Measurements from ENCODE around the gene BAK1.
A peak's percentile ranks its signal among the peaks of the same experiment; 100 is the strongest.

Gene BAK1

GRCh38 chr6:33610067-33610466, 30.0 kb upstream of the BAK1 start:
- Mint-ChIP-seq H3K27ac (peak overlapping the region; percentile 85), H3K4me1 (peaks cover 38% of the 10 kb centered on the region), H3K36me3 (ENCODE audit: low read depth) (no peaks in the 10 kb centered on the region), H3K4me3 (peak overlapping the region; percentile 43), H3K9me3 (peaks cover 8% of the 10 kb centered on the region), H3K27me3 (ENCODE audit: low read depth, poor library complexity) (peaks cover 33% of the 10 kb centered on the region)
- no peak for DNase-seq
- TF ChIP-seq, protein P1, sequence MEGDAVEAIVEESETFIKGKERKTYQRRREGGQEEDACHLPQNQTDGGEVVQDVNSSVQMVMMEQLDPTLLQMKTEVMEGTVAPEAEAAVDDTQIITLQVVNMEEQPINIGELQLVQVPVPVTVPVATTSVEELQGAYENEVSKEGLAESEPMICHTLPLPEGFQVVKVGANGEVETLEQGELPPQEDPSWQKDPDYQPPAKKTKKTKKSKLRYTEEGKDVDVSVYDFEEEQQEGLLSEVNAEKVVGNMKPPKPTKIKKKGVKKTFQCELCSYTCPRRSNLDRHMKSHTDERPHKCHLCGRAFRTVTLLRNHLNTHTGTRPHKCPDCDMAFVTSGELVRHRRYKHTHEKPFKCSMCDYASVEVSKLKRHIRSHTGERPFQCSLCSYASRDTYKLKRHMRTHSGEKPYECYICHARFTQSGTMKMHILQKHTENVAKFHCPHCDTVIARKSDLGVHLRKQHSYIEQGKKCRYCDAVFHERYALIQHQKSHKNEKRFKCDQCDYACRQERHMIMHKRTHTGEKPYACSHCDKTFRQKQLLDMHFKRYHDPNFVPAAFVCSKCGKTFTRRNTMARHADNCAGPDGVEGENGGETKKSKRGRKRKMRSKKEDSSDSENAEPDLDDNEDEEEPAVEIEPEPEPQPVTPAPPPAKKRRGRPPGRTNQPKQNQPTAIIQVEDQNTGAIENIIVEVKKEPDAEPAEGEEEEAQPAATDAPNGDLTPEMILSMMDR (IDR thresholded peaks at IDR 0.05) = no peak

GRCh38 chr6:33609528-33609927, 29.5 kb upstream of the BAK1 start:
- Mint-ChIP-seq H3K36me3 (ENCODE audit: low read depth) (no peaks in the 10 kb centered on the region), H3K27me3 (ENCODE audit: low read depth, poor library complexity) (peaks cover 33% of the 10 kb centered on the region), H3K9me3 (peaks cover 12% of the 10 kb centered on the region), H3K4me3 (no peak overlapping the region), H3K27ac (peak overlapping the region; percentile 85), H3K4me1 (peaks cover 38% of the 10 kb centered on the region)
- TF ChIP-seq, protein P1 (IDR thresholded peaks at IDR 0.05) = no peak
- DNase-seq = no peak

- peaks cover 32% of the 10 kb centered on the region for H3K27me3 Mint-ChIP-seq (ENCODE audit: low read depth, poor library complexity)
- DNase-seq = no peak
- H3K36me3 Mint-ChIP-seq (ENCODE audit: low read depth) = no peaks in the 10 kb centered on the region
- TF ChIP-seq, protein P1 (IDR thresholded peaks at IDR 0.05) = no peak
- no peak overlapping the region for H3K27ac Mint-ChIP-seq
- peaks cover 12% of the 10 kb centered on the region for H3K9me3 Mint-ChIP-seq
- no peak overlapping the region for H3K4me3 Mint-ChIP-seq
- peaks cover 38% of the 10 kb centered on the region for H3K4me1 Mint-ChIP-seq
These were observed 28.9 kb upstream of the BAK1 start for GRCh38 chr6:33609019-33609418.

GRCh38 chr6:33607784-33608161, 27.7 kb upstream of the BAK1 start:
- peaks cover 12% of the 10 kb centered on the region for H3K9me3 Mint-ChIP-seq
- DNase-seq = no peak
- H3K4me3 Mint-ChIP-seq = no peak overlapping the region
- TF ChIP-seq, protein P1 (IDR thresholded peaks at IDR 0.05) = no peak
- H3K27me3 Mint-ChIP-seq (ENCODE audit: low read depth, poor library complexity) = peaks cover 33% of the 10 kb centered on the region
- H3K4me1 Mint-ChIP-seq = peaks cover 32% of the 10 kb centered on the region
- no peaks in the 10 kb centered on the region for H3K36me3 Mint-ChIP-seq (ENCODE audit: low read depth)
- H3K27ac Mint-ChIP-seq = no peak overlapping the region

DNA sequence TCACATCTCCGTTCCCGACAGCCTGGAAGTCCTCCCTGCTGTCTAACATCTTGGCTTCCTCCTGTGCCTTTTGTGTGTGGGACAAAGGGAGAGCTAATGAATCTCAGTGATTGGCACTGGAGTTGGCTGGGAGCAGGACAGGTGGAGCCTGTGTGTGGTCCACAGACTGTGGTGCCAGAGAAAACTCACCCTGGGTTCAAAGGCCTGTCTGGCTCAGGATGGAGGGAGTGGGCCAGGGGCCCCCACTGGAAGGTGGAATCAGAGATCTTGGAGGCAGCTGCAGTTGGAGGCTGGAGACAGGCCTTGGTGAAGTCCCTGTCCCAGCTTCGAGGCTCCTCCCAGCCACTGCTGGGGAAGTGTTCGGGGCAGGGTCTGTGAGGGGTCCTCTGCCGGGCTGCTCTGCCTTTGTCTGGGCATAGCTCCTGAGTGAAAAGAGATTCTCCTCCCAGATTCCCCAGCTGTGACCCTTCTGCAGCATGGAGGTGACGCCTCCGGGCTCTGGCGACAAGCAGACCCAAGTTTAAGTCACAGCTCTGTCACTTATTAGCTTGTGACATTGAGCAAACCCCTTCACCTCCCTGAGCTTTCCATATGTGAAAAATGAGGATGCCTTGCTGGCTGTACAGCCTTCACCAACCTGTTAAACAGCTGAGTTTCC, 27.2 kb upstream of the BAK1 start:
- DNase-seq = no peak
- peaks cover 10% of the 10 kb centered on the region for H3K9me3 Mint-ChIP-seq

More for the DNA sequence above, 27.2 kb upstream of the BAK1 start:
- no peaks in the 10 kb centered on the region for H3K36me3 Mint-ChIP-seq (ENCODE audit: low read depth)
- peaks cover 31% of the 10 kb centered on the region for H3K27me3 Mint-ChIP-seq (ENCODE audit: low read depth, poor library complexity)
- H3K4me3 Mint-ChIP-seq = no peak overlapping the region
- peaks cover 32% of the 10 kb centered on the region for H3K4me1 Mint-ChIP-seq
- H3K27ac Mint-ChIP-seq = no peak overlapping the region
- TF ChIP-seq, protein P1 (IDR thresholded peaks at IDR 0.05) = no peak
